Neural progenitor cell (in vitro differentiated cells): ENCODE results near the gene RIC3.

Experiments
- CTCF ChIP-seq: fragments of 200-600 bp; sonication (generic); IDR thresholded peaks from 2 replicates; pipeline ENCODE4 v1.5.1; 2017; ENCODE audit warnings: antibody characterized with exemption, mild to moderate bottlenecking
- EZH2 ChIP-seq: fragments of 200-600 bp; sonication (generic); IDR thresholded peaks from 2 replicates; pipeline ENCODE4 v1.6.1; 2017; ENCODE audit warnings: antibody characterized with exemption, mild to moderate bottlenecking, moderate library complexity
- EZH2phosphoT487 ChIP-seq: fragments of 200-600 bp; sonication (generic); IDR thresholded peaks from 2 replicates; pipeline ENCODE4 v1.6.1; 2017; ENCODE audit warnings: antibody characterized with exemption

GRCh38 chr11:8180469-8180868, 11.6 kb upstream of the RIC3 start:
- peak; percentile 35 for TF ChIP-seq CTCF
- TF ChIP-seq EZH2 = no peak
- no peak for TF ChIP-seq EZH2phosphoT487
